Natural killer cell treated with Interleukin-12 subunit alpha and Interleukin-12 subunit beta and Interleukin-15 and Interleukin-18, amount 100 ng/mL, for 72 hours (primary cell): ENCODE results near the gene RPRD1B. TPM values are rescaled to one million over a fixed set of nuclear protein-coding genes. Genes with fewer than 3 reads are reported as not detected.

Source experiments
- ATAC-seq, 2 donors: fragments of 150-1000 bp; cut with Tn5 transposase in 1 of 2; sonication (Bioruptor Pico), chemical (Tn5 transposase) in 1 of 2; 2 replicates each; pipeline ENCODE4 v1.10.0; 2021
- DNase-seq: peaks from one replicate; pipeline ENCODE4 v3.0.0; 2022; ENCODE audit warnings: low spot score
- H3K27ac Mint-ChIP-seq, 2 donors: 1 replicate in 1 of 2; 2 replicates in 1 of 2; pipeline ENCODE4 v1.8.0; 2022; ENCODE audit warnings: mixed read lengths in 2 of 2, mild to moderate bottlenecking in 1 of 2, moderate library complexity in 1 of 2
- H3K27me3 Mint-ChIP-seq, 2 donors: 1 replicate in 1 of 2; 2 replicates in 1 of 2; pipeline ENCODE4 v1.8.0; 2022; ENCODE audit warnings: mixed read lengths in 2 of 2
- H3K36me3 Mint-ChIP-seq: one replicate; pipeline ENCODE4 v1.8.0; 2022; ENCODE audit warnings: mixed read lengths
- H3K4me1 Mint-ChIP-seq, 2 donors: 1 replicate in 1 of 2; 2 replicates in 1 of 2; pipeline ENCODE4 v1.8.0; 2022; ENCODE audit warnings: low read depth in 2 of 2, mixed read lengths in 2 of 2, mild to moderate bottlenecking in 1 of 2
- H3K4me3 Mint-ChIP-seq: one replicate; pipeline ENCODE4 v1.8.0; 2022; ENCODE audit warnings: mixed read lengths
- H3K9me3 Mint-ChIP-seq: 2 replicates; pipeline ENCODE4 v1.8.0; 2022; ENCODE audit warnings: mixed read lengths
- total RNA-seq, 2 donors: library from RNA; stranded (reverse); gene quantifications; one replicate each; pipeline ENCODE4 v1.2.3, GENCODE V29; 2022

The RPRD1B gene
- total RNA-seq, 2 donors from 2014 or later: 46.4 to 85.4 TPM

GRCh38 chr20:38112261-38112929 lies 78.8 kb downstream of the RPRD1B start:
- peaks cover 0 to 4% of the 10 kb centered on the region in 2 donors for H3K27me3 Mint-ChIP-seq
- no peak overlapping the region for H3K4me3 Mint-ChIP-seq
- no peaks in the 10 kb centered on the region for H3K9me3 Mint-ChIP-seq
- ATAC-seq (no peak), DNase-seq (no peak)
- H3K4me1 Mint-ChIP-seq: peaks cover 0 to 3% of the 10 kb centered on the region in 2 donors
- no peak overlapping the region for H3K27ac Mint-ChIP-seq
- no peaks in the 10 kb centered on the region for H3K36me3 Mint-ChIP-seq

DNA sequence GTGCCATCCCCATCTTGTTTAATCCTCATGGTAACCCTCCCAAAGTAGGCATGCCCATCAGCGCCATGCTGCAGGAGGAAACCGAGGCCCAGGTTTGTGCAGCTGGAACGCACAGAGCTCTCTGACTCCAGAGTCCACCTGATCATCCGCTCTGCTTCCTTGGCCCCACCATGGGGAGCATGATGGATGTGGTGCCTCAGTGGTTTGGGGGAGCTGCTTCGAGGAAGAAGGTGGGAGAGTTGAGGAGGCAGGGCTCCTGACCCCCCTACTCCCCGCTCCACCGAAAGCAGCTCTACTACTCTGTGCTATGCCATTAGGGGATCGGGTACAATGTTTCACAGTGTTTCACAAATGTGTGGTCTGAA lies 79.4 kb downstream of the RPRD1B start:
- no peak for ATAC-seq
- H3K27me3 Mint-ChIP-seq: peaks cover 0 to 4% of the 10 kb centered on the region in 2 donors
- H3K36me3 Mint-ChIP-seq: no peaks in the 10 kb centered on the region
- no peak overlapping the region for H3K4me3 Mint-ChIP-seq
- H3K9me3 Mint-ChIP-seq: no peaks in the 10 kb centered on the region
- no peak overlapping the region for H3K27ac Mint-ChIP-seq
- no peak for DNase-seq
- peaks cover 0 to 3% of the 10 kb centered on the region in 2 donors for H3K4me1 Mint-ChIP-seq

GRCh38 chr20:38113401-38114325 lies 80.1 kb downstream of the RPRD1B start:
- Mint-ChIP-seq H3K27me3 (peaks cover 0 to 4% of the 10 kb centered on the region in 2 donors), H3K4me3 (no peak overlapping the region), H3K27ac (peak overlapping the region in 1 of 2 donors; percentile 61), H3K9me3 (no peaks in the 10 kb centered on the region), H3K4me1 (peaks cover 0 to 3% of the 10 kb centered on the region in 2 donors), H3K36me3 (no peaks in the 10 kb centered on the region)
- DNase-seq (no peak), ATAC-seq (peak in 1 of 2 donors; percentile 51)

DNA sequence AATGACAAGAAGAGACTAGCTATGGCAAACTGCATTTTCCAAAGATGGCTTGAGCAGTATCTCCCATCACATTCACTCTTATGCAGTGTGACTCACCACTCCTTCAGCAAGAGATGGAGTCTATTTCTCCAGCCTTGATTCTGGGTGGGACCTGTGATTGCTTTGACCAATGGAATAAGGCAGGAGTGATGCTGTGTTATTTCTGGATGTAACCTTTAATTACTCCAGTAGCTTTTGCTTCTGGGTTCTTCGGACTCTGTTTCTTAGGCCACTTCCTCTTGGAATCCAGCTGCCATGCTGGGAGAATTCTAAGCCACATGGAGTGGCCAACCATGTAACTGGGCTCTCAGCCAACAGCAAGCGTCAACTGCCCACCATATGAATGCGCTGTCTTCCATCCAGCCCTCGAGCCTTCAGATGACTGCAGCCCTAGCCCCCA lies 80.8 kb downstream of the RPRD1B start:
- H3K27ac Mint-ChIP-seq: no peak overlapping the region
- H3K9me3 Mint-ChIP-seq: no peaks in the 10 kb centered on the region
- ATAC-seq (no peak), DNase-seq (no peak)
- H3K36me3 Mint-ChIP-seq: no peaks in the 10 kb centered on the region
- peaks cover 0 to 4% of the 10 kb centered on the region in 2 donors for H3K27me3 Mint-ChIP-seq
- peaks cover 0 to 3% of the 10 kb centered on the region in 2 donors for H3K4me1 Mint-ChIP-seq
- H3K4me3 Mint-ChIP-seq: no peak overlapping the region

- Mint-ChIP-seq H3K9me3 (no peaks in the 10 kb centered on the region), H3K4me1 (peaks cover 0 to 3% of the 10 kb centered on the region in 2 donors), H3K27me3 (peaks cover 0 to 4% of the 10 kb centered on the region in 2 donors), H3K4me3 (no peak overlapping the region), H3K27ac (no peak overlapping the region), H3K36me3 (no peaks in the 10 kb centered on the region)
- DNase-seq: no peak
- no peak for ATAC-seq
These were observed 81.7 kb downstream of the RPRD1B start for GRCh38 chr20:38115205-38115604.

DNA sequence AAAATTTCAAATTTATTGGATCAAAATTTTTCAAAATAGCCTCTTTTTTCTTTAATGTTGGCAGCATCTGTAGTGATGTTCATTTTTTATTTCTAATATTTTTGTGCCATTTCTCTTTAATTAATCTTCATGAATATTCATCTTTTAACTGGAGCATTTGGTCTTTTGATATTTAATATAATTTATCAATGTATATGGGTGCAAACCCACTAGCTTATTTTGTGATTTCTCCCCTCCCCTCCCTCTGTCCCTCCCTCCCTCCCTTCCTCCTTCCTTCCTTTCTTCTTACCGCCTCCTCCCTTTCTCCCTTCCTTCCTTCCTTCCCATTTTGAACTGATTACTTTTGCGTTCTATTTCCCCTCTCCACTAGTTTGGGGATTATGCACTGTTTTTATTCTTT lies 82.3 kb downstream of the RPRD1B start:
- no peaks in the 10 kb centered on the region for H3K9me3 Mint-ChIP-seq
- no peak overlapping the region for H3K27ac Mint-ChIP-seq
- no peak for DNase-seq
- no peak overlapping the region for H3K4me3 Mint-ChIP-seq
- ATAC-seq: no peak
- peaks cover 0 to 3% of the 10 kb centered on the region in 2 donors for H3K4me1 Mint-ChIP-seq
- H3K27me3 Mint-ChIP-seq: peaks cover 0 to 4% of the 10 kb centered on the region in 2 donors
- H3K36me3 Mint-ChIP-seq: no peaks in the 10 kb centered on the region

DNA sequence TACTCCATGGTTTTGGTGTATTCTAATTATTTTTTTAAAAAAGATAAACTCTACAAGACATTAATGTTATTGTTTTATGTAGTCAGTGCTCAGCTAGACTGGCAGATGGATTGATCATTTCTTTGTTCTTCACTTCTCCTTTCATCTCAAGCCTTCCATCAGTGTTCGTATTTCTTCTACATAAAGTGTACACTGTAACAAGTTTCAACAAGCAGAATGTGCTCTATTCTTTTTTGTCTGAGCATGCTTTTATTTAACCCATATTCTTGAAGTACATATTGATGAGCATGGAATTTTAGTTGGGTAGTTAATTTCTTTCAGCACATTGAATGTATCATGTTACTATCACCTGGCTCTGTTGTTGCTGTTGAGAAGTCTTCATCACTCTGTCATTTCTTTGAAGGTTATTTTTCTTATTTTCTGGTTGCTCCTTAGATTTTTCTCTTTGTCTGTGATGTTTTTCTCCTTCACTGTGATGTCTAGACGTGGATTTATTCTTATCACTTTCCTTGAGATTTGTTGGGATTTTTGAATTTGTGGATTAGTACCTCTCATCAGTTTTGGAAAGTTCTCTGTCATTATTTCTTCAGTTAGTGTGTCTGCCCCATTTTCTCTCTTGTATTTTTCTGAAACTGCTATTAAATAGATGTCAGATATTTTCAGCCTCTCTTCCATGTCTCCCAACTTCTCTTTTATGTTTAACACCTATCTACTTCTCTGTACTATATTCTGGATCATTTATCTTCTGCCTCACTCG lies 83.0 kb downstream of the RPRD1B start:
- no peak overlapping the region for H3K27ac Mint-ChIP-seq
- peaks cover 0 to 4% of the 10 kb centered on the region in 2 donors for H3K27me3 Mint-ChIP-seq
- peaks cover 0 to 3% of the 10 kb centered on the region in 2 donors for H3K4me1 Mint-ChIP-seq
- DNase-seq: no peak
- H3K36me3 Mint-ChIP-seq: no peaks in the 10 kb centered on the region
- no peak for ATAC-seq
- H3K9me3 Mint-ChIP-seq: no peaks in the 10 kb centered on the region
- no peak overlapping the region for H3K4me3 Mint-ChIP-seq

GRCh38 chr20:38117205-38117604 lies 83.7 kb downstream of the RPRD1B start:
- no peak overlapping the region for H3K4me3 Mint-ChIP-seq
- no peaks in the 10 kb centered on the region for H3K36me3 Mint-ChIP-seq
- no peak overlapping the region for H3K27ac Mint-ChIP-seq
- H3K9me3 Mint-ChIP-seq: no peaks in the 10 kb centered on the region
- H3K4me1 Mint-ChIP-seq: peaks cover 0 to 3% of the 10 kb centered on the region in 2 donors
- peaks cover 0 to 4% of the 10 kb centered on the region in 2 donors for H3K27me3 Mint-ChIP-seq
- no peak for ATAC-seq
- no peak for DNase-seq

DNA sequence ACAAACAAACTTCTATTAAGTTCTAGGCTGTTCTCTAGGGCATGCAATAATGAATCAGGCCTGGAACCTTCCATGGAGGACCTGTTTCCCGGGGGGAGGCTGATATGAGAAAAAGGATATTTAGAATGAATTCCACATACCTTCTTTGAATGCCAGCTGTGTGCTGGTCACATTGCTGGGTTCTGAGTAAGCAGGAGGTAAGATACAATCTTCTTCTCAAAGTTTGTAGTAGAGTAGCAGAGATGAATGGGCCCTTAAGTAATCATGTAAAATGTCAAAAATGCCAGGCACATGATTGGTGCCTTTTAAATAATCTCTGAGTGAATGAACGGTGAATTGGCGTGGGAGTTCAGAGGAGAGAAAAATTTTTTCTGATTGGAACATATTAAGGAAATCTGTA lies 84.1 kb downstream of the RPRD1B start:
- ATAC-seq: no peak
- DNase-seq: no peak
- peaks cover 0 to 4% of the 10 kb centered on the region in 2 donors for H3K27me3 Mint-ChIP-seq
- H3K36me3 Mint-ChIP-seq: no peaks in the 10 kb centered on the region
- H3K4me3 Mint-ChIP-seq: no peak overlapping the region
- no peak overlapping the region for H3K27ac Mint-ChIP-seq
- no peaks in the 10 kb centered on the region for H3K9me3 Mint-ChIP-seq
- peaks cover 0 to 3% of the 10 kb centered on the region in 2 donors for H3K4me1 Mint-ChIP-seq

DNA sequence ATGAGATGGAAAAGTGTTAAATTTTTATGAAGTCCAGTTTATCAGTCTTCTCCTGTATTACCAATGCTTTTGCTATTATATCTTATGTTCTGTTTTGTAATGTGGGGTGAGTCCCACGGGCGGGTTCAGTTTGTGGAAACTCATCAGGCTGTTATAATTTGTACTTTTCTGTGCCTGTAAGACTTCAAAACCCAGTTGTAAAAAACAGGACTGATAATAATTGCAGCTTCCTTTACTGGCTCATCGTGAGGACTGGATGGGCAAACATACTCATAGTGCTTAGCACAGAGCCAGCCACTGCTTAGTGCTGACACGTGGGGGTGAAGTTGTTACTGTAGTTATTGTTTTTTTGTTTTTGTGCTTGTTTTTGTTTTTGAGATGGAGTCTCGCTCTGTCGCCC lies 85.9 kb downstream of the RPRD1B start:
- peaks cover 0 to 4% of the 10 kb centered on the region in 2 donors for H3K27me3 Mint-ChIP-seq
- no peak overlapping the region for H3K27ac Mint-ChIP-seq
- H3K9me3 Mint-ChIP-seq: no peaks in the 10 kb centered on the region
- ATAC-seq: no peak
- no peak overlapping the region for H3K4me3 Mint-ChIP-seq
- peaks cover 2 to 6% of the 10 kb centered on the region in 2 donors for H3K4me1 Mint-ChIP-seq
- H3K36me3 Mint-ChIP-seq: no peaks in the 10 kb centered on the region
- no peak for DNase-seq

GRCh38 chr20:38120625-38120988 lies 87.1 kb downstream of the RPRD1B start:
- DNase-seq: no peak

GRCh38 chr20:38121741-38122140 lies 88.2 kb downstream of the RPRD1B start:
- ATAC-seq (no peak), DNase-seq (no peak)
- Mint-ChIP-seq H3K4me1 (peaks cover 2 to 6% of the 10 kb centered on the region in 2 donors), H3K27ac (no peak overlapping the region), H3K36me3 (no peaks in the 10 kb centered on the region), H3K4me3 (no peak overlapping the region), H3K27me3 (peaks cover 0 to 4% of the 10 kb centered on the region in 2 donors), H3K9me3 (no peaks in the 10 kb centered on the region)

More at GRCh38 chr20:38120625-38120988, 87.1 kb downstream of the RPRD1B start:
- Mint-ChIP-seq H3K27me3 (peaks cover 0 to 4% of the 10 kb centered on the region in 2 donors), H3K36me3 (no peaks in the 10 kb centered on the region), H3K4me3 (no peak overlapping the region), H3K4me1 (peaks cover 2 to 6% of the 10 kb centered on the region in 2 donors), H3K9me3 (no peaks in the 10 kb centered on the region), H3K27ac (no peak overlapping the region)
- no peak for ATAC-seq

DNA sequence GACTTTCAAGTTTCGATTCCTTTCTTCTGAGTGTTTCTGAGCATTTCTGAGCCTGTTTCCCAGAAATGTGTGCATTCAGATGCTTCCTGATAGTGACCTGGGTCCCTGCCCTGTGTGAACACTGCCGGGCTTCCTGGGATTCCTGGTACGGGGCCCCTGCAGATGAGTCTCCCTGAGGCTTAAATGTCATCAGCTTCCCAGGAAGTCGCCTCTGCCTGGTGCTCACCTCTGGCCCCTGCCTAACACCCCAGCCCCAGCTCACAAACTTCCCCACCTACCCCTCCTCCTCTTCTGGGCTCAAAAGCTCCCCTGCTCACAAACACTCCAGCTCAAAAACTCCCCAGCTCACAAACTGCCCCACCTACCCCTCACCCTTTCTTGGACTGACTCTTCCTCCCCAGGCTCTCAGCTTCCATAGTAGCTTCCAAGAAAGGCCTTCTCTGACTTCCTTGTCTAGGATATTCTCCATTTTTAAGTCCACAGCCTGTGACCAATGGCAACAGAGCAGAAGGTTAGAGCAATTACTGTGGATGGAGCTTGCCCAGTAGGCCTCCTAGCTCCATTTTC lies 89.6 kb downstream of the RPRD1B start:
- Mint-ChIP-seq H3K27ac (no peak overlapping the region), H3K4me3 (no peak overlapping the region), H3K4me1 (peaks cover 2 to 6% of the 10 kb centered on the region in 2 donors), H3K27me3 (no peaks in the 10 kb centered on the region), H3K36me3 (no peaks in the 10 kb centered on the region), H3K9me3 (no peaks in the 10 kb centered on the region)
- ATAC-seq: no peak
- DNase-seq: no peak
